ENCODE measurements around the gene HSPBP1. TPM values are rescaled to one million over a fixed set of nuclear protein-coding genes. Genes with fewer than 3 reads are reported as not detected.

Gene HSPBP1
- total and polyA plus RNA-seq, 2 donors (not counting 3 experiments of a cell fraction or from before 2014, with no cell fraction given): 30.4 to 47.5 TPM

GRCh38 chr19:55227241-55228014, 52.5 kb downstream of the HSPBP1 start:
- Histone ChIP-seq H3K9me3 (replicated peaks; ENCODE audit: control insufficient read depth, insufficient read depth, low read length) (no peaks in the 10 kb centered on the region), H2AFZ (ENCODE audit: low read depth, low read length) (no peak overlapping the region), H3K4me1 (ENCODE audit: control insufficient read depth, extremely low read depth, insufficient read depth, low read length) (no peaks in the 10 kb centered on the region), H3K9ac (replicated peaks; ENCODE audit: extremely low read depth, insufficient read depth, low read length) (no peak overlapping the region), H3K4me2 (ENCODE audit: insufficient read depth, low read length) (no peak overlapping the region), H3K27ac (ENCODE audit: insufficient read depth, low read depth, low read length) (no peak overlapping the region), H3K27me3 (ENCODE audit: control insufficient read depth in 2 of 2, insufficient read depth in 2 of 2, low read length in 2 of 2) (no peaks in the 10 kb centered on the region), H3K79me2 (ENCODE audit: control insufficient read depth, insufficient read depth, low read length) (no peaks in the 10 kb centered on the region), H3K36me3 (ENCODE audit: control insufficient read depth in 2 of 2, extremely low read depth in 1 of 2, insufficient read depth in 2 of 2, low read length in 2 of 2) (peaks cover 0 to 40% of the 10 kb centered on the region in 2 experiments), H4K20me1 (replicated peaks; ENCODE audit: control insufficient read depth, extremely low read depth, insufficient read depth, low read length) (no peaks in the 10 kb centered on the region), H3K4me3 (replicated peaks in 1 of 3; ENCODE audit: insufficient read depth in 1 of 3, low read depth in 1 of 3, low read length in 3 of 3) (no peak overlapping the region), H3K9me1 (replicated peaks; ENCODE audit: control insufficient read depth, extremely low read depth, insufficient read depth, low read length) (no peaks in the 10 kb centered on the region)
- DNase-seq (ENCODE audit: low read depth, low spot score): no peak
- TF ChIP-seq FOS (IDR thresholded peaks at IDR 0.05; ENCODE audit: borderline replicate concordance, insufficient read depth, low read length) (no peak), GATA2 (IDR thresholded peaks at IDR 0.05; ENCODE audit: insufficient read depth, insufficient read length, low read depth, low read length) (no peak)
- intact Hi-C loops (cut with micrococcal nuclease): no loop called here
- no peak for FAIRE-seq
- ChIA-PET CTCF (no interaction called here), POLR2A (no interaction called here)
- BruUV-seq (replicated peaks): no TSS peak
- dilution Hi-C loops (cut with MboI; ENCODE audit: extremely low pct_ligation_motif_present, low sequenced_read_pairs): no loop called here

GRCh38 chr19:55226788-55227187, 53.1 kb downstream of the HSPBP1 start:
- TF ChIP-seq GATA2 (IDR thresholded peaks at IDR 0.05; ENCODE audit: insufficient read depth, insufficient read length, low read depth, low read length) (no peak), JUN (IDR thresholded peaks at IDR 0.05; ENCODE audit: borderline replicate concordance, insufficient read depth, insufficient read length, low read depth) (no peak), POLR2A (IDR thresholded peaks at IDR 0.05; ENCODE audit: low read depth, low read length) (no peak), FOS (IDR thresholded peaks at IDR 0.05; ENCODE audit: borderline replicate concordance, insufficient read depth, low read length) (no peak)
- TF ChIP-seq, protein P1, sequence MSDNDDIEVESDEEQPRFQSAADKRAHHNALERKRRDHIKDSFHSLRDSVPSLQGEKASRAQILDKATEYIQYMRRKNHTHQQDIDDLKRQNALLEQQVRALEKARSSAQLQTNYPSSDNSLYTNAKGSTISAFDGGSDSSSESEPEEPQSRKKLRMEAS (IDR thresholded peaks at IDR 0.05; ENCODE audit: insufficient read depth, insufficient read length): no peak
- Histone ChIP-seq H3K4me1 (ENCODE audit: control insufficient read depth, extremely low read depth, insufficient read depth, low read length) (no peaks in the 10 kb centered on the region), H3K27me3 (ENCODE audit: control insufficient read depth in 2 of 2, insufficient read depth in 2 of 2, low read length in 2 of 2) (no peaks in the 10 kb centered on the region), H3K79me2 (ENCODE audit: control insufficient read depth, insufficient read depth, low read length) (no peaks in the 10 kb centered on the region), H3K9ac (replicated peaks; ENCODE audit: extremely low read depth, insufficient read depth, low read length) (no peak overlapping the region), H2AFZ (ENCODE audit: low read depth, low read length) (no peak overlapping the region), H3K27ac (ENCODE audit: insufficient read depth, low read depth, low read length) (no peak overlapping the region), H3K36me3 (ENCODE audit: control insufficient read depth in 2 of 2, extremely low read depth in 1 of 2, insufficient read depth in 2 of 2, low read length in 2 of 2) (peaks cover 0 to 34% of the 10 kb centered on the region in 2 experiments), H4K20me1 (replicated peaks; ENCODE audit: control insufficient read depth, extremely low read depth, insufficient read depth, low read length) (no peaks in the 10 kb centered on the region), H3K9me1 (replicated peaks; ENCODE audit: control insufficient read depth, extremely low read depth, insufficient read depth, low read length) (no peaks in the 10 kb centered on the region), H3K4me2 (ENCODE audit: insufficient read depth, low read length) (no peak overlapping the region), H3K9me3 (replicated peaks; ENCODE audit: control insufficient read depth, insufficient read depth, low read length) (no peaks in the 10 kb centered on the region), H3K4me3 (replicated peaks in 1 of 3; ENCODE audit: insufficient read depth in 1 of 3, low read depth in 1 of 3, low read length in 3 of 3) (no peak overlapping the region)
- ChIA-PET CTCF (no interaction called here), POLR2A (no interaction called here)
- FAIRE-seq: no peak
- no TSS peak for BruUV-seq (replicated peaks)
- dilution Hi-C loops (cut with MboI; ENCODE audit: extremely low pct_ligation_motif_present, low sequenced_read_pairs) (no loop called here), intact Hi-C loops (cut with micrococcal nuclease) (no loop called here)
- no peak for DNase-seq (ENCODE audit: low read depth, low spot score)
